Rectal smooth muscle tissue (tissue), 1 donor: ENCODE data around the gene FRMD4B.

Experiments used
- H3K27ac ChIP-seq: one replicate; pipeline ENCODE4 v1.7.0; 2013; ENCODE audit warnings: low read depth, low read length, inconsistent platforms
- H3K27me3 ChIP-seq: one replicate; pipeline ENCODE4 v1.7.0; 2013; ENCODE audit warnings: low read length; ENCODE audit not compliant: control insufficient read depth, insufficient read depth
- H3K36me3 ChIP-seq: one replicate; pipeline ENCODE4 v1.7.0; 2013; ENCODE audit warnings: low read length; ENCODE audit not compliant: control insufficient read depth, insufficient read depth
- H3K4me1 ChIP-seq: one replicate; pipeline ENCODE4 v1.7.0; 2013; ENCODE audit warnings: low read length; ENCODE audit not compliant: control insufficient read depth, insufficient read depth
- H3K4me3 ChIP-seq: one replicate; pipeline ENCODE4 v1.7.0; 2013; ENCODE audit warnings: low read length
- H3K9ac ChIP-seq: one replicate; pipeline ENCODE4 v1.7.0; 2013; ENCODE audit warnings: low read length

FRMD4B gene

DNA sequence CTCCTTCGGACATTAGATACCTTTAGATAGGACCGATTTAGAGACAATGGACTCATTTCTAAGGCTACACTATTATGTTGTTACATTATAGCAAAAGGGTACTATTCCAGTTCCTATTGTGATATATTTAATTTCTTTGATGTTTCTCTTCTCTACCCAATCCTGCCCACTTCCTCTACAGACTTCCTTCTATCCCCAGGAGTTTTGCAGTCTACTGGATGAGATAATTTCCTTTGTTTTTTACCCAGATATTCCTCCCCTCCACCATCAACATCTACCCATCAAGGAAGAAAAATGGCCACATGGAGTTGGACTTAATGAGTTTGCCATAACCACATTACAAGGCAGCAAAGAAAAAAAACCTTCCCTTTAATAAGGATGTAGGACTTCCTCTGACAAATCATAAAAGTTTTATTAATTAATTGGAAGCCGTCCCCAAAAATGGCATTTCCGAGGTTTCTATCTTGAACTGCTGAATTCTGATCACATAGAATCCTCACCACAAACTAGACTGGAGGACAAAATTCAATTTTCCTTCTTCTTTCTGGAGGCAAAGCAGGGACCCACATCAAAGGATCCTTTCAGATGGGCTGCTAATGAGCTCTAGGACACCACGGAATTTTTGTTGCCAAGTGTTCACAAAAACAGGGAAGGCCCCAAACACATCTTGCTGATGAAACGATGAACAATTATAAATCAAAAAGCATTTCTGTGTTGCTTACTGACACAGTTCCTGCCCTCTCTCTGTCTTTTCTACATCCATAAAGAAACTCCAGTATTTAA is 33.4 kb downstream of the FRMD4B start:
- no peaks in the 10 kb centered on the region for H3K36me3 ChIP-seq
- no peak overlapping the region for H3K4me3 ChIP-seq
- no peak overlapping the region for H3K9ac ChIP-seq
- no peaks in the 10 kb centered on the region for H3K4me1 ChIP-seq
- no peak overlapping the region for H3K27ac ChIP-seq
- no peaks in the 10 kb centered on the region for H3K27me3 ChIP-seq

DNA sequence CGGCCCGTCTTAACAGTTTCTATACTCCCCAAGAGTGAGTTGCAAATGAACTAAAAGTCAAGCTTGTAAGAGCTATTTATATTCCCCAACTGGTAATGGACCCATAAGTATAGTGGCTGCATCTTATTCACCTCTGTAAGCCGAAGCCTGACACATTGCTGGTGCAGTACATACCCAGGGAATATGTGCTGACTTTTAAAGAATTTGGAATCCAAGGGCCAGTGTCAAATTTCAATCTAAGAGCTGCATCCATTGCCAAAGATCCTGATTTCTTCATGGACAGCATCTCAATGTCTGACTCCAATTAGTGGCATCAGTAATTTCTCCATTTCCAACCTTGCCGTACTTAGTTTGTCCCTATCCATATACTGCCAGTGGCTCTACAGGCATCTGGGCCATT is 42.0 kb downstream of the FRMD4B start:
- no peaks in the 10 kb centered on the region for H3K36me3 ChIP-seq
- H3K4me3 ChIP-seq: no peak overlapping the region
- no peak overlapping the region for H3K9ac ChIP-seq
- no peaks in the 10 kb centered on the region for H3K27me3 ChIP-seq
- H3K27ac ChIP-seq: no peak overlapping the region
- H3K4me1 ChIP-seq: no peaks in the 10 kb centered on the region

DNA sequence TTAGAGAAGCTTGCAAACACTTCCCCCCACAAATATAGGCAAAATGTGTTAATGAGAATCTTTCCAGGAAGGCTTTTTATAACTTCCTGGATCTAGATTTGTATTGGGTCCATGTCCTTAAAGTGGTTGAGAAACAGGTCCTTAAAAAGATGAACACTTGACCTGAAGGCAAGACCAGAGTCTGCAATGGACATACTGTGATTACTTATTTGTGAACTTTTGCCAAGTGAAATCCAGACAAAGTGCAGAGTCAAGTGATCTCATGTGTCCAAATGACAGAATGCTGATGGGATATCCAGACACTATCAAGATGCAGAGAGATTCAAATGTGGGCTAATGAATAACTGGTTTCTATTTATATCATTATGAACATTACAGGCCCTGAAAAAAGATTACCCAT is 43.8 kb downstream of the FRMD4B start:
- no peak overlapping the region for H3K27ac ChIP-seq
- H3K4me1 ChIP-seq: no peaks in the 10 kb centered on the region
- no peak overlapping the region for H3K9ac ChIP-seq
- no peaks in the 10 kb centered on the region for H3K27me3 ChIP-seq
- H3K36me3 ChIP-seq: no peaks in the 10 kb centered on the region
- H3K4me3 ChIP-seq: no peak overlapping the region

DNA sequence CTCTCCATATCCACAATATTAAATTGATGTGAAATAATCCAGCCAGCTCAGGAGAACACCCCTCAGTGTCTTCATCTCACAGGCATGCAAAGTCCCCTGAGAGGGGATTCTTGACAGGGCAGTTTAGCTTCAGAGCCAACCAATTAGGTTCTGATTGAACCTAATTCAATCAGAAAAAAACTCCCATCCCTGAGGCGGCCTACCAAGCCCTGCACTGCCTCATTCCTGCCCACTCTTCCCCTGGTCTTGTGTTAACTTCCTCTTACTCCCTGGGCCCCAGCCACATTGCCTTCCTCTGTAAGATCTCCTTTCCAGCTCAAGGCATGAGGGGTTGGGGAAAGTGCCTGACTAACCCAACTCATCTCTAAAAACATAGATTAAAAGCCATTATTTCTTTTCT is 46.1 kb downstream of the FRMD4B start:
- H3K27ac ChIP-seq: no peak overlapping the region
- no peak overlapping the region for H3K9ac ChIP-seq

DNA sequence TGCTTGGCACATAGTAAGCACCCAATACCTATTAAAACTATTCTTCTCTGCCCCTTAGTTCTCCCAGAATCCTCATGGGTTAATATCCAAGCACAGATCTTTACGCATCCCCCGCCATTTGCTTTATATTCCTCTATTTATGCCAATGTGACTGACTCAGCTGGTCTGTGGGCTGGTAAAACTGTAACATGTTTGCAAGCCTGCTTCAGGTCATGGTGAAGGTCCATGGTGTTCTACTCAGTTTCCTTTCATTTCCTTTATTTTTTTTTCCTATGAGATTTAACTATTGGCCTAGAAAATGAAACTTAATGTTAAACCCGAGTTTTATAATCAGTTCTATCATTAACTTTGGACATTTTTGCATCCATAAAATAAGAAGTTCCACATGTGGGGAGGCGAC is 47.0 kb downstream of the FRMD4B start:
- H3K4me3 ChIP-seq: no peak overlapping the region
- no peak overlapping the region for H3K9ac ChIP-seq
- no peaks in the 10 kb centered on the region for H3K36me3 ChIP-seq
- no peak overlapping the region for H3K27ac ChIP-seq
- no peaks in the 10 kb centered on the region for H3K4me1 ChIP-seq
- no peaks in the 10 kb centered on the region for H3K27me3 ChIP-seq

More for the DNA sequence above, 46.1 kb downstream of the FRMD4B start:
- H3K4me1 ChIP-seq: no peaks in the 10 kb centered on the region
- H3K36me3 ChIP-seq: no peaks in the 10 kb centered on the region
- no peaks in the 10 kb centered on the region for H3K27me3 ChIP-seq
- no peak overlapping the region for H3K4me3 ChIP-seq

DNA sequence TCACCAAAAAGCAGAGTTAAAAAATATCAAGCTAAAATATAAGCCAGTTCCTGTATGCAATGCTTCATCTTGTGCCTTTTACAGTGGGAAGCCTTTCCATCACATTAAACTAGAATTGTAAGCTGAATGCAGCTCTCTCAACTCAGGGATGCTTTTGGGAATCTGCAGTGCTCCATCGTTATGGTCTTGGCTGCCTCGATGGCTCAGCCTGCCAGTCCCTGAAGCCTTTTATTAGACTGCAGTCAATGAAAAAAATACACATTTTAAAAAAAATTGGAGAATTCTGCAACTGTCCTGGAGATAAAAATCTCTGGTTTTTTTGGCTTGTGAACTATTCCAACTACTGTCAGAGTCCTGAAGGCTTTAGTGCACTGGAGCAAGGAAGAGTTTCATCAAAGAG is 53.0 kb downstream of the FRMD4B start:
- Histone ChIP-seq H3K27ac (no peak overlapping the region), H3K27me3 (no peaks in the 10 kb centered on the region)

DNA sequence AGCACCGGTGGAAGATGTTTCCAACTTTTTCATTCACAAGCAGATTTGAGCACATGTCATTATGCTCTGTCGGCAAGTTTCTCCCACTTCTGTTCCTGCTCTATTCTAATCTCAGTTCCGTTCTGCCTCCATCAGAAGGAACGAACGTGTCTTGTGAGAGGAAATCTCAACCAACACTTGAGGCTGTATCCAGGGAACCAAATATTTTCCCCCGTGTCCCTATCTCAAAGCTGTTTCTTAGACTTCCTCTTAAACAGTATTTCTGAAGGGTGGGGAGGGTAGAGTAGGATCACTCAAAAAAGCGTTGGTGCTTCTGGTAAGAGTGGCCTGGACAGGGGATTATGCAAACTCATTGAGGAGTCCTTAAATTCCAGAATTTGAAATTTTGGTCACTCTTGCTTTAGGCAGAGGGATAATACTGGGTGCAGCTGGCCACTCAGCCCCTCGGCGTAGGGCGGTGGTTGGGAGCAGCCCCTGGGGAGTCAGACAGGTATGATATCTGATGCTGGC is 54.9 kb downstream of the FRMD4B start:
- Histone ChIP-seq H3K36me3 (no peaks in the 10 kb centered on the region), H3K27ac (no peak overlapping the region), H3K4me3 (no peak overlapping the region), H3K4me1 (no peaks in the 10 kb centered on the region), H3K9ac (no peak overlapping the region), H3K27me3 (no peaks in the 10 kb centered on the region)

More for the DNA sequence above, 53.0 kb downstream of the FRMD4B start:
- Histone ChIP-seq H3K4me1 (no peaks in the 10 kb centered on the region), H3K9ac (no peak overlapping the region), H3K36me3 (no peaks in the 10 kb centered on the region), H3K4me3 (no peak overlapping the region)

DNA sequence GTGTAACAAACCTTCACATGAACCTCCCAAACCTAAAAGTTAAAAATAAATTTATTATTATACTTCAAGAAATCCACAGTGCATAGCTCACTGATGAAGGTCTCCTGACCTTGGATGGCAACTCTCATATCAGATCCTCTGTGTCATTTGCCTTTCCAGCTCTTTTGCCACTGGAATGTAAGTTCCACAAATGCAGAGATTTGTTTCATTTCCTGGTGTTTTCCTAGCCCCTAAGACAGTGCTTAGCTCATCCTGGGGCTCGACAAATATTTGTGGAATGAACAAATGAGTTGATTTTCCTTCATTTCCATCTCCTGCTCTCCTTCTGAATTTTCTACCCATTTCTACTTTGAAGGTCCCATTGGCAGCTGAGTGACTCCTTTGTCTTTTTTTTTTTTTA is 56.0 kb downstream of the FRMD4B start:
- H3K4me1 ChIP-seq: no peaks in the 10 kb centered on the region
- H3K36me3 ChIP-seq: no peaks in the 10 kb centered on the region
- no peaks in the 10 kb centered on the region for H3K27me3 ChIP-seq
- H3K4me3 ChIP-seq: no peak overlapping the region
- H3K27ac ChIP-seq: no peak overlapping the region
- no peak overlapping the region for H3K9ac ChIP-seq

DNA sequence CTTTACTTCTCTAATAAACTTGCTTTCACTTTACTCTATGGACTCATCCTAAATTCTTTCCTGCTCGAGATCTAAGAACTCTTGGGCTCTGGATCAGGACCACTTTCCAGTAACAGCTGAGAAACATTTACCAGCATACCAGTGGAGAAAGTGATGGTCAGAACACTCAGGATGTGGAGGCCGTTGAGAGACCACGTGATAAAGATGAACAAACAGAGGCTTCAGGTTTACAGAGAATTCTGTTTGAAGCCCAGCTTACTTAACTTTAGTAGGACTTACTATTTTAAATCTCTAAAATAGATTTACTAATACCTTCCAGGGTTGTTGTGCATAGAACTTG is 57.0 kb downstream of the FRMD4B start:
- Histone ChIP-seq H3K9ac (no peak overlapping the region), H3K4me1 (no peaks in the 10 kb centered on the region), H3K27ac (no peak overlapping the region)

DNA sequence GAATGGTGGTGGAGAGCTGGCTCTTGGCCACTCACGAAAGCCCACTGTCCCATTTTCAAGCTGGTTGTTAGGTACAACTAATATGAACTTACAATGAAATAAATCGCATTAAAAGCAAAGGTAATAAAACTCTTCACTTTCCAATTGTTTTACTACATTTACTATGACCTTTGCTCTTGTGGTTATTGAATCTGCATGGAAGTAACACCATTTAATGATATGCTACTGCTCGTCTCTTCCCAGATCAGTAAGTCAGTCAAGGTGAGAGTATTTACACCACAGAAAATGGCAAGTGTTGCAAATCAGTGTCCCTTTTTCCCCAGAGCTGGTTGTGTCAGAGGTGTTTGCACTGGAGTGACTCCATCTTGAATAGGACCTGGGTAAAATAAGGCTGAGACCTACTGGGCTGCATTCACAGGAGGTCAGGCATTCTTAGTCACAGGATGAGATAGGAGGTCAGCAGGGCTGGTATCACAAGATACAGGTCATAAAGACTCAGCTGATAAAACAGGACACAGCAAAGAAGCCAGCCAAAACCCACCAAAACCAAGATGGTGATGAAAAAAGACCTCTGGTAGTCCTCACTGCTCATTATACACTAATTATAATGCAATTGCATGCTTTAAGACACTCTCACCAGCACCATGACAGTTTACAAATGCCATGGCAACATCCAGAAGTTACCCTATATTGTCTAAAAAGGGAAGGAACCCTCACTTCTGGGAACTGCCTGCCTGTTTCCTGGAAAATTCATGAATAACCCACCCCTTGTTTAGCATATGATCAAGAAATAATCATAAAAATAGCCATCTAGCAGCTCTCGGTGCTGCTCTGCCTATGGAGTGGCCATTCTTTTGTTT is 57.6 kb downstream of the FRMD4B start:
- Histone ChIP-seq H3K27ac (no peak overlapping the region), H3K9ac (no peak overlapping the region), H3K27me3 (no peaks in the 10 kb centered on the region), H3K4me3 (no peak overlapping the region), H3K4me1 (no peaks in the 10 kb centered on the region), H3K36me3 (no peaks in the 10 kb centered on the region)

More for the DNA sequence above, 57.0 kb downstream of the FRMD4B start:
- Histone ChIP-seq H3K36me3 (no peaks in the 10 kb centered on the region), H3K4me3 (no peak overlapping the region), H3K27me3 (no peaks in the 10 kb centered on the region)

DNA sequence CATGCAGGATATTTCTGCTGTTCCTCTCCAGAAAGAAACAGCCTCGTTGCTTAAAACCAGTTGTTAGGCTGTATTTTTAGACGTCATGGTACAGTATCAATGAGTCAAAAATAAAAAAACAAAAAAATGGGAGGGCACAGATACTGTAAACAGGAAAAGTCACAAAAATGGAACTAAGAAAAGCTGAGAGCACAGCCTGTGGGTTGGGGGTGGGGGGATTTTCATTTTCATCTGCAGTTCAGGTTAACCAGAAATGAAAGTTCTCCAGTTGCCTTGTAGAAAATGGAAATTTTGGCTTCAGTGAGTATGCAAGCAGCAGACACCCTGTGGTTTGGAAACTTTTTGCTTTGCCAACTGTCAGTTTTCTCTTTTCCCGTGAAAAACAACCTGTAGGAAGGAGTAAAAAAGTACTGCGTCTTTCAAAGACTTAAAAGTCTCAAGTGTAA is 59.0 kb downstream of the FRMD4B start:
- Histone ChIP-seq H3K27ac (no peak overlapping the region), H3K9ac (no peak overlapping the region), H3K4me1 (no peaks in the 10 kb centered on the region), H3K4me3 (no peak overlapping the region), H3K27me3 (no peaks in the 10 kb centered on the region), H3K36me3 (no peaks in the 10 kb centered on the region)

DNA sequence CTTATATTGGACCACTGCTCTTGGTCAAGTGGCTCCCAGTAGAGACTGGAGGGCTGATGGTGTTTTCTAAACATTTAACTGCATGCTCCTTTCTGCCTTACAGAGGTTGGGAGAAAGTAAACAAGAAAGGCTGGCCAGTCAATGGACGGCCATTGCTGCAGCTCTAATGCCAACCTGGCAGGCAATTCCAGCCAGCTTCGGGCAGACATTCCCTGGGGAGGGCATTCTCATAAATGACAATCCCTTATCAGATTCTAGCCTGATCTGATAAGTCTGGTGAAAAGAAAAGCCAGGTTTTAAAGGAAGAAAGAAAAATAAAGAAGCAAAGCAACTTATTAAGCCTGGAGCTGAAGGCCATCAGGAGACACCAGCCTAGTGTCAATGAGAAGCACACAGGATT is 60.7 kb downstream of the FRMD4B start:
- no peaks in the 10 kb centered on the region for H3K4me1 ChIP-seq
- H3K27ac ChIP-seq: no peak overlapping the region
- no peak overlapping the region for H3K9ac ChIP-seq

More for the DNA sequence above, 60.7 kb downstream of the FRMD4B start:
- H3K4me3 ChIP-seq: no peak overlapping the region
- H3K27me3 ChIP-seq: no peaks in the 10 kb centered on the region
- no peaks in the 10 kb centered on the region for H3K36me3 ChIP-seq
